H9 (cell line): ENCODE data around the gene TRMT1. TPM values are rescaled to one million over a fixed set of nuclear protein-coding genes. Genes with fewer than 3 reads are reported as not detected.

Experiments used
- DNase-seq: peaks from one replicate; pipeline ENCODE4 v3.0.0-alpha.2; 2017
- H2AFZ ChIP-seq: one replicate; pipeline ENCODE4 v1.6.1; 2013; ENCODE audit warnings: mild to moderate bottlenecking, low read length, control low read depth, moderate library complexity
- H2AK5ac ChIP-seq: 2 replicates; pipeline ENCODE4 v1.6.1; 2013; ENCODE audit warnings: low read length, control low read depth, mixed read lengths; ENCODE audit not compliant: insufficient read length
- H2BK120ac ChIP-seq: one replicate; pipeline ENCODE4 v1.6.1; 2013; ENCODE audit warnings: low read depth, mild to moderate bottlenecking, low read length, control low read depth, inconsistent platforms; ENCODE audit not compliant: poor library complexity, severe bottlenecking
- H2BK12ac ChIP-seq: 2 replicates; pipeline ENCODE4 v1.6.1; 2013; ENCODE audit warnings: low read length, control low read depth, mixed read lengths, low read depth; ENCODE audit not compliant: insufficient read length
- H2BK15ac ChIP-seq: 2 replicates; pipeline ENCODE4 v1.6.1; 2013; ENCODE audit warnings: low read depth, low read length, control low read depth
- H2BK20ac ChIP-seq: one replicate; pipeline ENCODE4 v1.6.1; 2013; ENCODE audit warnings: low read depth, mild to moderate bottlenecking, low read length, control low read depth, inconsistent platforms; ENCODE audit not compliant: poor library complexity, severe bottlenecking
- H2BK5ac ChIP-seq: 2 replicates; pipeline ENCODE4 v1.6.1; 2013; ENCODE audit warnings: low read length, control low read depth, mixed read lengths; ENCODE audit not compliant: insufficient read length
- H3K14ac ChIP-seq: 2 replicates; pipeline ENCODE4 v1.6.1; 2013; ENCODE audit warnings: low read length, control low read depth; ENCODE audit not compliant: insufficient read depth
- H3K18ac ChIP-seq: 2 replicates; pipeline ENCODE4 v1.6.1; 2013; ENCODE audit warnings: low read depth, mild to moderate bottlenecking, mixed read lengths, low read length, control low read depth; ENCODE audit not compliant: insufficient read length
- H3K23ac ChIP-seq: 2 replicates; pipeline ENCODE4 v1.6.1; 2013; ENCODE audit warnings: low read length, control low read depth, mixed read lengths, low read depth; ENCODE audit not compliant: insufficient read length
- H3K23me2 ChIP-seq: 2 replicates; pipeline ENCODE4 v1.6.1; 2013; ENCODE audit warnings: low read depth, mild to moderate bottlenecking, mixed read lengths, low read length, control low read depth; ENCODE audit not compliant: insufficient read length, poor library complexity, severe bottlenecking
- H3K27ac ChIP-seq: 2 replicates; pipeline ENCODE4 v1.5.1; 2013; ENCODE audit warnings: low read length, control low read depth, mixed read lengths, low read depth; ENCODE audit not compliant: insufficient read length
- H3K27me3 ChIP-seq: 2 replicates; pipeline ENCODE4 v1.6.1; 2013; ENCODE audit warnings: low read length, control low read depth, inconsistent platforms; ENCODE audit not compliant: insufficient read depth
- H3K4ac ChIP-seq: 2 replicates; pipeline ENCODE4 v1.6.1; 2013; ENCODE audit warnings: low read depth, mild to moderate bottlenecking, control low read depth, inconsistent platforms, low read length, moderate library complexity
- H3K4me1 ChIP-seq: 2 replicates; pipeline ENCODE4 v1.6.1; 2013; ENCODE audit warnings: low read length, control low read depth, inconsistent platforms; ENCODE audit not compliant: insufficient read depth
- H3K4me2 ChIP-seq: 2 replicates; pipeline ENCODE4 v1.6.1; 2013; ENCODE audit warnings: low read length, control low read depth, mixed read lengths; ENCODE audit not compliant: insufficient read length, insufficient read depth
- H3K56ac ChIP-seq: 2 replicates; pipeline ENCODE4 v1.6.1; 2013; ENCODE audit warnings: low read depth, mild to moderate bottlenecking, mixed read lengths, low read length, control low read depth; ENCODE audit not compliant: insufficient read length
- H3K79me1 ChIP-seq: 2 replicates; pipeline ENCODE4 v1.6.1; 2013; ENCODE audit warnings: low read depth, mild to moderate bottlenecking, moderate library complexity, low read length, control low read depth, inconsistent platforms; ENCODE audit not compliant: insufficient read depth, poor library complexity, severe bottlenecking
- H3K79me2 ChIP-seq: 2 replicates; pipeline ENCODE4 v1.6.1; 2013; ENCODE audit warnings: low read length, control low read depth, inconsistent platforms; ENCODE audit not compliant: insufficient read depth
- H3K9ac ChIP-seq: 2 replicates; pipeline ENCODE4 v1.6.1; 2013; ENCODE audit warnings: low read length, control low read depth, mixed read lengths; ENCODE audit not compliant: insufficient read length; ENCODE audit errors: extremely low read depth
- H3K9me3 ChIP-seq: one replicate; pipeline ENCODE4 v1.6.1; 2013; ENCODE audit warnings: low read depth, low read length, inconsistent platforms; ENCODE audit not compliant: control insufficient read depth
- H3T11ph ChIP-seq: one replicate; pipeline ENCODE4 v1.6.1; 2013; ENCODE audit warnings: mild to moderate bottlenecking, low read length, control low read depth, inconsistent platforms
- H4K20me1 ChIP-seq: one replicate; pipeline ENCODE4 v1.6.1; 2013; ENCODE audit not compliant: control insufficient read depth, insufficient read length, insufficient read depth
- H4K5ac ChIP-seq: 2 replicates; pipeline ENCODE4 v1.6.1; 2013; ENCODE audit warnings: low read depth, mild to moderate bottlenecking, mixed read lengths, low read length, control low read depth; ENCODE audit not compliant: insufficient read length
- H4K8ac ChIP-seq: replicated peaks from 2 replicates; pipeline ENCODE4 v1.6.1; 2013; ENCODE audit warnings: low read length, control low read depth, mixed read lengths, low read depth; ENCODE audit not compliant: insufficient read length
- H4K91ac ChIP-seq: 2 replicates; pipeline ENCODE4 v1.6.1; 2013; ENCODE audit warnings: low read depth, mild to moderate bottlenecking, moderate library complexity, mixed read lengths, low read length, control low read depth; ENCODE audit not compliant: insufficient read length
- H3K27ac Mint-ChIP-seq, 3 experiments: 2 replicates in 2 of 3; 3 replicates in 1 of 3; pipeline ENCODE4 v1.8.0; 2020 to 2021; ENCODE audit warnings: mixed read lengths in 3 of 3, mild to moderate bottlenecking in 1 of 3, moderate library complexity in 1 of 3
- H3K27me3 Mint-ChIP-seq: 2 replicates; pipeline ENCODE4 v1.8.0; 2021; ENCODE audit warnings: low read depth, mild to moderate bottlenecking, moderate library complexity, mixed read lengths
- H3K36me3 Mint-ChIP-seq, 3 experiments: 2 replicates in 2 of 3; 3 replicates in 1 of 3; pipeline ENCODE4 v1.8.0; 2020 to 2021; ENCODE audit warnings: low read depth in 3 of 3, mixed read lengths in 3 of 3; ENCODE audit not compliant: insufficient read depth in 1 of 3
- H3K4me1 Mint-ChIP-seq, 2 experiments: 2 replicates each; pipeline ENCODE4 v1.8.0; 2020; ENCODE audit warnings: mixed read lengths in 2 of 2
- H3K4me3 Mint-ChIP-seq, 2 experiments: 2 replicates in 1 of 2; 3 replicates in 1 of 2; pipeline ENCODE4 v1.8.0; 2020 to 2021; ENCODE audit warnings: mild to moderate bottlenecking in 2 of 2, mixed read lengths in 2 of 2, moderate library complexity in 1 of 2
- H3K9me3 Mint-ChIP-seq, 2 experiments: 2 replicates in 1 of 2; 3 replicates in 1 of 2; pipeline ENCODE4 v1.8.0; 2020; ENCODE audit warnings: mild to moderate bottlenecking in 2 of 2, mixed read lengths in 2 of 2, moderate library complexity in 1 of 2
- CTCF ChIP-seq: fragments of 200-600 bp; sonication (generic); conservative IDR thresholded peaks from 3 replicates; pipeline ENCODE4 v1.8.0; 2021; ENCODE audit warnings: antibody characterized with exemption, mild to moderate bottlenecking
- WGBS: extraction: QIAGEN DNeasy Blood & Tissue Kit; methylation state at CpG from one replicate; pipeline ENCODE4 v1.1.7; 2013; ENCODE audit warnings: missing lambda C conversion rate, low lambda C conversion rate, mixed read lengths; ENCODE audit not compliant: insufficient read length; ENCODE audit errors: extremely low coverage; 5-methylcytosine and 5-hydroxymethylcytosine counted together
- total RNA-seq: library from RNA; stranded (reverse); gene quantifications from 2 replicates; pipeline ENCODE4 v1.2.1, GENCODE V29; 2021

TRMT1 gene
- total RNA-seq, 1 experiment from 2014 or later, result 95.7 TPM

- H3K4me2 ChIP-seq, result no peak overlapping the region
- H3K27me3 ChIP-seq, result peaks cover 23% of the 10 kb centered on the region
- no peak overlapping the region for H3K56ac ChIP-seq
- no peak overlapping the region for H3K14ac ChIP-seq
- H3K36me3 Mint-ChIP-seq, result no peaks in the 10 kb centered on the region
- no peak overlapping the region for H2BK15ac ChIP-seq
- H2AFZ ChIP-seq, result no peak overlapping the region
- no peaks in the 10 kb centered on the region; a peak in 1 of 5 replicates for H3K9me3 Mint-ChIP-seq
- no peak overlapping the region for H3K27ac Mint-ChIP-seq
- no peak overlapping the region for H4K5ac ChIP-seq
- no peaks in the 10 kb centered on the region for H3K79me2 ChIP-seq
- no peak overlapping the region for H3K9ac ChIP-seq
- no peak overlapping the region for H3K18ac ChIP-seq
- peaks cover 9 to 14% of the 10 kb centered on the region in 2 experiments for H3K4me1 Mint-ChIP-seq
- peaks cover 83% of the 10 kb centered on the region for H3K27me3 Mint-ChIP-seq
- no peak overlapping the region for H4K91ac ChIP-seq
- no peak overlapping the region for H3K23ac ChIP-seq
- peaks cover 3% of the 10 kb centered on the region; the same call in 1 of the 2 replicates for H3K4me1 ChIP-seq
- no peak overlapping the region for H3K4me3 Mint-ChIP-seq
- WGBS, result no CpG with 5 or more reads among the region's 5 CpGs
- H2BK12ac ChIP-seq, result no peak overlapping the region
- H3K4ac ChIP-seq, result no peak overlapping the region
- H3K79me1 ChIP-seq, result no peaks in the 10 kb centered on the region
- H2BK20ac ChIP-seq, result no peak overlapping the region
- no peaks in the 10 kb centered on the region for H3K9me3 ChIP-seq
- no peak overlapping the region for H2AK5ac ChIP-seq
- no peaks in the 10 kb centered on the region for H4K20me1 ChIP-seq
- DNase-seq, result no peak
- H4K8ac ChIP-seq, result no peak overlapping the region
- no peak overlapping the region for H3K27ac ChIP-seq
- TF ChIP-seq CTCF, result no peak
- H2BK120ac ChIP-seq, result no peak overlapping the region
- no peak overlapping the region for H3T11ph ChIP-seq
- peaks cover 7% of the 10 kb centered on the region for H3K23me2 ChIP-seq
- no peak overlapping the region for H2BK5ac ChIP-seq
These were observed 53.0 kb downstream of the TRMT1 start for GRCh38 chr19:13063461-13064091.
